ENCODE data around the gene WDR82. TPM values are rescaled to one million over a fixed set of nuclear protein-coding genes. Genes with fewer than 3 reads are reported as not detected.
A peak's percentile ranks its signal among the peaks of the same experiment; 100 is the strongest.

The WDR82 gene
- total and polyA plus RNA-seq, 9 of the 15 experiments (the other 6 are each of a cell fraction or from before 2014, with no cell fraction given): 6.4 to 62.9 (median 37.1) TPM

- TF ChIP-seq ZNF24 (IDR thresholded peaks at IDR 0.05): peak; percentile 22; the same call in 1 of the 2 replicates
- TF ChIP-seq ZNF165 (CRISPR knock-in tag; IDR thresholded peaks at IDR 0.05; ENCODE audit: borderline replicate concordance): no peak
- TF ChIP-seq TEAD1 (CRISPR knock-in tag; IDR thresholded peaks at IDR 0.05): no peak
- no peak for TF ChIP-seq CTBP1 (IDR thresholded peaks at IDR 0.05; ENCODE audit: borderline replicate concordance)
- TF ChIP-seq POLR2G (IDR thresholded peaks at IDR 0.05; ENCODE audit: low read depth, low read length): peak; percentile 33; the same call in 1 of the 2 replicates
- Histone ChIP-seq H3K36me3 (ENCODE audit: control insufficient read depth, insufficient read depth, low read length) (peaks cover 31% of the 10 kb centered on the region; the same call in 2 of the 3 replicates), H3K4me3 (no peak overlapping the region), H3K27me3 (ENCODE audit: control insufficient read depth in 2 of 2, insufficient read depth in 2 of 2, low read length in 2 of 2) (no peaks in the 10 kb centered on the region), H3K9me1 (ENCODE audit: control insufficient read depth, insufficient read depth, low read length) (no peaks in the 10 kb centered on the region), H2AFZ (ENCODE audit: low read depth, low read length) (no peak overlapping the region), H3K9me3 (replicated peaks; ENCODE audit: control insufficient read depth, insufficient read depth, low read depth, low read length) (no peaks in the 10 kb centered on the region), H3K4me1 (replicated peaks in 1 of 2; ENCODE audit: control insufficient read depth in 2 of 2, insufficient read depth in 2 of 2, low read length in 2 of 2) (peaks cover 4 to 52% of the 10 kb centered on the region in 2 experiments; a peak in 2 of 5 replicates), H3K79me2 (ENCODE audit: control insufficient read depth, insufficient read depth, low read length) (no peaks in the 10 kb centered on the region), H3K9ac (ENCODE audit: insufficient read depth in 1 of 2, low read depth in 2 of 2, low read length in 2 of 2) (no peak overlapping the region), H3K4me2 (ENCODE audit: insufficient read depth, low read length) (no peak overlapping the region), H3K27ac (ENCODE audit: extremely low read depth, low read depth, low read length) (no peak overlapping the region), H4K20me1 (replicated peaks; ENCODE audit: control insufficient read depth, insufficient read depth, low read length) (no peaks in the 10 kb centered on the region; the same call in 1 of the 2 replicates)
- in situ Hi-C loops (cut with MboI) (no loop called here), intact Hi-C loops (cut with micrococcal nuclease) (no loop called here)
- POLR2A ChIA-PET: interaction anchor here (0.6 to 1.9 kb wide), 3 partner anchors 8 to 138 kb away, joined by 3 to 8 read pairs (median 3); no protein-coding TSS in a partner anchor
- no peak for DNase-seq (ENCODE audit: extremely low read depth in 1 of 4, low spot score in 3 of 4)
- CTCF ChIA-PET (ENCODE audit: low intra/inter-chr PET ratio): no interaction called here
- FAIRE-seq: no peak
- no TSS peak for BruUV-seq (replicated peaks)
- ATAC-seq: no peak
- WGBS (ENCODE audit: insufficient coverage, low coverage, missing lambda C conversion rate): 60% methylated on average over 4 of the region's 4 CpGs
Observed at GRCh38 chr3:52227117-52227516, 51.3 kb downstream of the WDR82 start.

- ChIA-PET POLR2A (interaction anchor here (0.8 to 1.9 kb wide), 3 partner anchors 11 to 52 kb away, joined by 3 to 8 read pairs (median 3); partner anchors contain the start of genes TWF2 and WDR82), CTCF (ENCODE audit: low intra/inter-chr PET ratio) (no interaction called here)
- DNase-seq (ENCODE audit: extremely low read depth in 1 of 4, low spot score in 3 of 4): no peak
- H3K4me1 ChIP-seq (replicated peaks in 1 of 2; ENCODE audit: control insufficient read depth in 2 of 2, insufficient read depth in 2 of 2, low read length in 2 of 2): peaks cover 4 to 52% of the 10 kb centered on the region in 2 experiments; a peak in 2 of 5 replicates
- no peaks in the 10 kb centered on the region for H3K9me1 ChIP-seq (ENCODE audit: control insufficient read depth, insufficient read depth, low read length)
- peak in 1 of 3 experiments; percentile 8; a peak in 1 of 6 replicates for TF ChIP-seq CTCF (IDR thresholded peaks at IDR 0.05 in 2 of 3, conservative IDR thresholded peaks at IDR 0.05 in 1 of 3; ENCODE audit: insufficient read depth in 2 of 3, low read depth in 1 of 3, low read length in 3 of 3)
- no peak for TF ChIP-seq ZNF76 (CRISPR knock-in tag; IDR thresholded peaks at IDR 0.05; ENCODE audit: borderline replicate concordance)
- in situ Hi-C loops (cut with MboI): no loop called here
- no peak overlapping the region for H3K4me2 ChIP-seq (ENCODE audit: insufficient read depth, low read length)
- no peak overlapping the region for H2AFZ ChIP-seq (ENCODE audit: low read depth, low read length)
- peak; percentile 74 for ATAC-seq
- no peaks in the 10 kb centered on the region; the same call in 1 of the 2 replicates for H4K20me1 ChIP-seq (replicated peaks; ENCODE audit: control insufficient read depth, insufficient read depth, low read length)
- H3K9ac ChIP-seq (ENCODE audit: insufficient read depth in 1 of 2, low read depth in 2 of 2, low read length in 2 of 2): peak overlapping the region in 1 of 2 experiments; percentile 68; a peak in 2 of 4 replicates
- intact Hi-C loops (cut with micrococcal nuclease): no loop called here
- 19% methylated on average over 3 of the region's 5 CpGs for WGBS (ENCODE audit: insufficient coverage, low coverage, missing lambda C conversion rate)
- H3K9me3 ChIP-seq (replicated peaks; ENCODE audit: control insufficient read depth, insufficient read depth, low read depth, low read length): no peaks in the 10 kb centered on the region
- BruUV-seq (replicated peaks): no TSS peak
- H3K27ac ChIP-seq (ENCODE audit: extremely low read depth, low read depth, low read length): no peak overlapping the region
- H3K4me3 ChIP-seq: no peak overlapping the region
- no peaks in the 10 kb centered on the region for H3K27me3 ChIP-seq (ENCODE audit: control insufficient read depth in 2 of 2, insufficient read depth in 2 of 2, low read length in 2 of 2)
- no peak for FAIRE-seq
- H3K79me2 ChIP-seq (ENCODE audit: control insufficient read depth, insufficient read depth, low read length): no peaks in the 10 kb centered on the region
- H3K36me3 ChIP-seq (ENCODE audit: control insufficient read depth, insufficient read depth, low read length): peaks cover 25% of the 10 kb centered on the region; the same call in 2 of the 3 replicates
Observed at GRCh38 chr3:52226229-52226817, 52.1 kb downstream of the WDR82 start.
